Heart right ventricle (tissue), 16 donors: Measurements from ENCODE around the gene SLC7A11. TPM values are rescaled to one million over a fixed set of nuclear protein-coding genes. Genes with fewer than 3 reads are reported as not detected.

ENCODE experiments used
- ATAC-seq, 8 donors: fragments of 200-7000 bp; cut with Tn5 transposase; one replicate each; pipeline ENCODE4 v1.9.1; 2020; ENCODE audit warnings: mild to moderate bottlenecking in 8 of 8, moderate library complexity in 8 of 8, moderate number of reproducible peaks in 1 of 8
- DNase-seq, 2 donors: peaks; one replicate each; pipeline ENCODE4 v3.0.0-alpha.2; 2020
- H3K27ac ChIP-seq, 10 donors: fragments of 200-600 bp; sonication (generic) in 2 of 10; one replicate each; pipeline versions ENCODE4 v1.5.0 to v1.8.0; 2020 to 2022; ENCODE audit warnings: mild to moderate bottlenecking in 3 of 10
- H3K27me3 ChIP-seq, 7 donors: fragments of 200-600 bp; one replicate each; pipeline ENCODE4 v1.8.0; 2021 to 2022; ENCODE audit warnings: mild to moderate bottlenecking in 2 of 7
- H3K36me3 ChIP-seq, 9 donors: fragments of 200-600 bp; sonication (generic) in 1 of 9; one replicate each; pipeline versions ENCODE4 v1.5.0 to v1.8.0; 2020 to 2022; ENCODE audit warnings: mild to moderate bottlenecking in 2 of 9
- H3K4me1 ChIP-seq, 9 donors: fragments of 200-600 bp; sonication (generic) in 1 of 9; one replicate each; pipeline versions ENCODE4 v1.5.0 to v1.8.0; 2020 to 2022; ENCODE audit warnings: mild to moderate bottlenecking in 4 of 9
- H3K4me3 ChIP-seq, 10 donors: fragments of 200-600 bp; sonication (generic) in 2 of 10; one replicate each; pipeline versions ENCODE4 v1.5.0 to v1.8.0; 2020 to 2022; ENCODE audit warnings: mild to moderate bottlenecking in 7 of 10, moderate library complexity in 2 of 10
- H3K9me3 ChIP-seq, 11 donors: fragments of 200-600 bp in 10 of 11; sonication (generic) in 2 of 11; one replicate each; pipeline versions ENCODE4 v1.5.0 to v1.8.0; 2013 to 2022; ENCODE audit warnings: mild to moderate bottlenecking in 2 of 11, control low read depth in 1 of 11, moderate library complexity in 1 of 11
- CTCF ChIP-seq, 9 donors: fragments of 200-600 bp; sonication (generic) in 2 of 9; IDR thresholded peaks; one replicate each; pipeline versions ENCODE4 v1.5.0 to v1.8.0; 2021 to 2022; ENCODE audit warnings: antibody characterized with exemption in 9 of 9, mild to moderate bottlenecking in 5 of 9, moderate library complexity in 1 of 9
- WGBS, 2 donors: extraction: QIAGEN DNeasy Blood & Tissue Kit; methylation state at CpG; one replicate each; pipeline ENCODE4 v1.1.7; 2013; ENCODE audit warnings: inconsistent platforms in 1 of 2; 5-methylcytosine and 5-hydroxymethylcytosine counted together
- intact Hi-C, 10 donors: fragments of 100-400 bp; cut with DNase I; formaldehyde crosslinking; loops; one replicate each; pipeline versions ENCODE4 v1.11.1 to v1.14.2; 2022
- polyA plus RNA-seq, 2 donors: library from polyadenylated mRNA; stranded (reverse); fragments of 200-250 nt; gene quantifications; one replicate each; pipeline ENCODE4 v1.2.3, GENCODE V29; 2013
- total RNA-seq, 10 donors: library from RNA; stranded (reverse); fragmentation: NEBNext Ultra II Directional in 3 of 10; extraction: Animal tissue kit (Norgen Biotek cat#: 25700) in 3 of 10; gene quantifications; one replicate each; pipeline versions ENCODE4 v1.2.1 to v1.2.4, GENCODE V29; 2021 to 2023
- donor health status: Arrhythmogenic right ventricular cardiomyopathy.
- donor health status: ischemic (EF 13 %, LVEDD 7.1; RV severe dilation, severe dysfunction).
- donor health status: healthy with polysubstance abuse.
- donor health status: DM: no; HTN: yes; CAD: no.
- donor health status: DM: no; HTN: no; CAD: no.
- donor health status: ischemic (EF 25% LVEDD 6.9; RV normal size, moderate dysfunction).
- donor health status: ischemic (EF 25% LVEDD 5.7; RV mildly dilated, moderate dysfunction).
- donor health status: healthy.
- donor health status: DM: yes; HTN: yes; CAD: no.
- donor health status: Ischemic cardiomyopathy.
- donor health status: ischemic (EF 35%, LVEDD 5.7; RV mildly dilated, moderate dysfunction).
- donor health status: nonischemic (EF 11% LVEDD 7.7; RV severe dilation, severe dysfunction).
- donor health status: DM: yes; HTN: yes; CAD: no.
- donor health status: PGD.
- donor health status: ischemic (EF 29% LVEDD 5.4; RV normal size, mild dysfunction).
- donor health status: nonischemic (EF 23%, LVEDD 6.1; RV moderate dilation, normal function).

Gene SLC7A11
- total and polyA plus RNA-seq, 12 donors = 0.05 to 1.2 (median 0.12) TPM

- intact Hi-C loops = no loop called here
- Histone ChIP-seq H3K4me1 (no peaks in the 10 kb centered on the region), H3K9me3 (peaks cover 0 to 2% (median 0%) of the 10 kb centered on the region in 11 donors), H3K27ac (no peak overlapping the region), H3K36me3 (no peaks in the 10 kb centered on the region), H3K27me3 (no peaks in the 10 kb centered on the region), H3K4me3 (no peak overlapping the region)
- ATAC-seq (no peak), DNase-seq (no peak)
- TF ChIP-seq CTCF (IDR thresholded peaks at IDR 0.05) = no peak
- WGBS, 2 donors = 57 to 70% methylated on average over 2 of the region's 2 CpGs
These were observed 35.0 kb upstream of the SLC7A11 start for GRCh38 chr4:138277133-138277532.

DNA sequence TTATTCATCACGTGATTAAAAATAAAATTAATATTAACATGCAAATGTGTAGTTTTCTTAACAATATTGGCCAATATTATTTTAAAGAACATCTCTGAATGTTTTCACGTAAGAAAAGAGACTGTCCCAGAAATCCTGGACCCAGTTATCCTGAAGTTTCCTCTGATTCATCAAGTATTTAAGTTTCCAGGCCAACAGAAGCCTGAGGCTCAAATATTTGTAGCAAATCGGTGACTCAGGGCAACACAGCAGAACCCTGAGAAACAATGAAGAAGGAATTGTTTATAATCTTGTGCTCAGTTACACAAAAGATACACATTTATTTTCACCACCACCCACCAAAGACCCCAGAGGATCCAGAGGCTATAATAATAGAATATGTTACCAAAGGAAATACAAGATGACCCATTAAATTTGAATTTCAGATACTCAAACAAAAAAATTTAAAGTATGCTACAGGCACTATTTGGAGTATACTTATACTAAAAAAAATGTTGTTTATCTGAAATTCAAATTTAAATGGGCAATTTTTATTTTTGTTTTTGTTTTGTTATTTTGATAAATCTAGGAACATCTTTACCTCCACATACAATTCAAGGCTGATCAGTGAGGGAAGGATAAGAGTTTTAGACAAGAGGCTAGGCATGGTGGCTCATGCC is 33.9 kb upstream of the SLC7A11 start:
- ATAC-seq = peak in 1 of 8 donors; percentile 25
- intact Hi-C loops = no loop called here
- WGBS, 2 donors = 65 to 67% methylated on average over 3 of the region's 3 CpGs
- H3K4me1 ChIP-seq = no peaks in the 10 kb centered on the region
- no peaks in the 10 kb centered on the region for H3K27me3 ChIP-seq
- H3K36me3 ChIP-seq = no peaks in the 10 kb centered on the region
- no peaks in the 10 kb centered on the region for H3K9me3 ChIP-seq
- no peak for TF ChIP-seq CTCF (IDR thresholded peaks at IDR 0.05)
- H3K27ac ChIP-seq = no peak overlapping the region
- DNase-seq = no peak
- no peak overlapping the region for H3K4me3 ChIP-seq

- Histone ChIP-seq H3K9me3 (no peaks in the 10 kb centered on the region), H3K4me1 (no peaks in the 10 kb centered on the region), H3K36me3 (no peaks in the 10 kb centered on the region), H3K27ac (no peak overlapping the region), H3K27me3 (no peaks in the 10 kb centered on the region), H3K4me3 (no peak overlapping the region)
- WGBS, 2 donors = 100% methylated on average over 1 of the region's 1 CpG
- no peak for DNase-seq
- no peak for TF ChIP-seq CTCF (IDR thresholded peaks at IDR 0.05)
- no peak for ATAC-seq
- intact Hi-C loops = no loop called here
These were observed 33.1 kb upstream of the SLC7A11 start for GRCh38 chr4:138275216-138275615.

- no peak for ATAC-seq
These were observed 27.0 kb upstream of the SLC7A11 start for GRCh38 chr4:138269175-138269574.

More at GRCh38 chr4:138269175-138269574, 27.0 kb upstream of the SLC7A11 start:
- no peaks in the 10 kb centered on the region for H3K27me3 ChIP-seq
- intact Hi-C loops = no loop called here
- no peaks in the 10 kb centered on the region for H3K9me3 ChIP-seq
- no peak overlapping the region for H3K4me3 ChIP-seq
- H3K4me1 ChIP-seq = no peaks in the 10 kb centered on the region
- no peak overlapping the region for H3K27ac ChIP-seq
- no peaks in the 10 kb centered on the region for H3K36me3 ChIP-seq
- DNase-seq = no peak
- TF ChIP-seq CTCF (IDR thresholded peaks at IDR 0.05) = no peak
